ENCODE results near the gene VWA8.
"Not testable (repeated sequence)": the region's sequence is repeated elsewhere in the genome, so short reads cannot be mapped to it uniquely, and the experiment has no call there.

DNA sequence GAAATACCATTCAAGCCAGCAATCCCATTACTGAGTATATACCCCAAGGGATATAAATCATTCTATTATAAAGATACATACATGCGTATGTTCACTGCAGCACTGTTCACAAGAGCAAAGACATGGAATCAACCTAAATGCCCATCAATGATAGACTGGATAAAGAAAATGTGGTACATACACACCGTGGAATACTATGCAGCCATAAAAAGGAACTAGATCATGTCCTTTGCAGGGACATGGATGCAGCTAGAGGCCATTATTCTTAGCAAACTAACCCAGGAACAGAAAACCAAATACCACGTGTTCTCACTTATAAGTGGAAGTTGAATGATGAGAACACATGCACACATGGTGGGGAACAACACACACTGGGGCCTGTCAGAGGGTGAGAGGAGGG lies 126.2 kb downstream of the VWA8 start:
- not testable (repeated sequence) for TF ChIP-seq CTCF (IDR thresholded peaks at IDR 0.05; ENCODE audit: low read length); EZH2 (optimal IDR thresholded peaks at IDR 0.05; ENCODE audit: low read depth, low read length)
